ENCODE measurements around the gene CHCHD6.

GRCh38 chr3:126974756-126975155 lies 270.7 kb downstream of the CHCHD6 start:
- TF ChIP-seq CTCF (IDR thresholded peaks at IDR 0.05), result no peak
- TF ChIP-seq POLR2A (IDR thresholded peaks at IDR 0.05), result no peak
